HG03575 (cell line): ENCODE measurements around the gene RIPPLY2.
"Not testable (repeated sequence)": the region's sequence is repeated elsewhere in the genome, so short reads cannot be mapped to it uniquely, and the experiment has no call there.

ENCODE experiments used
- ATAC-seq: cut with Tn5 transposase; IDR thresholded peaks from one replicate; pipeline ENCODE4 v1.9.1; 2021; ENCODE audit not compliant: unreplicated experiment, insufficient number of reproducible peaks, low FRiP score; ENCODE audit errors: extremely low read depth

Gene RIPPLY2

GRCh38 chr6:83853178-83854000 is at the start of gene RIPPLY2:
Gene RIPPLY2, plus strand, starts transcription at chr6:83853360. Its CDS starts 57 bp downstream, at chr6:83853417.
- ATAC-seq = no peak

GRCh38 chr6:83803492-83803891 is 49.7 kb upstream of the RIPPLY2 start:
- not testable (repeated sequence) for ATAC-seq

- ATAC-seq = no peak
Observed at GRCh38 chr6:83804886-83805285, 48.3 kb upstream of the RIPPLY2 start.

- ATAC-seq = no peak
Observed at GRCh38 chr6:83808005-83808404, 45.2 kb upstream of the RIPPLY2 start.

GRCh38 chr6:83808926-83809325 is 44.2 kb upstream of the RIPPLY2 start:
- no peak for ATAC-seq

GRCh38 chr6:83812595-83812994 is 40.6 kb upstream of the RIPPLY2 start:
- ATAC-seq = no peak

GRCh38 chr6:83815631-83816272 is 37.4 kb upstream of the RIPPLY2 start:
- no peak for ATAC-seq

GRCh38 chr6:83822629-83823169 is 30.5 kb upstream of the RIPPLY2 start:
- no peak for ATAC-seq

GRCh38 chr6:83824388-83824801 is 28.8 kb upstream of the RIPPLY2 start:
- no peak for ATAC-seq

GRCh38 chr6:83824831-83825230 is 28.3 kb upstream of the RIPPLY2 start:
- no peak for ATAC-seq

- no peak for ATAC-seq
Observed at GRCh38 chr6:83827050-83827449, 26.1 kb upstream of the RIPPLY2 start.

- no peak for ATAC-seq
Observed at GRCh38 chr6:83838727-83839126, 14.4 kb upstream of the RIPPLY2 start.

GRCh38 chr6:83844170-83844569 is 9.0 kb upstream of the RIPPLY2 start:
- ATAC-seq = no peak

- ATAC-seq = no peak
Observed at GRCh38 chr6:83846291-83846690, 6.9 kb upstream of the RIPPLY2 start.

GRCh38 chr6:83847179-83847578 is 6.0 kb upstream of the RIPPLY2 start:
- ATAC-seq = no peak

- no peak for ATAC-seq
Observed at GRCh38 chr6:83849127-83849526, 4.0 kb upstream of the RIPPLY2 start.

- no peak for ATAC-seq
Observed at GRCh38 chr6:83849610-83850009, 3.5 kb upstream of the RIPPLY2 start.

GRCh38 chr6:83852528-83853177 is 507 bp upstream of the RIPPLY2 start:
- no peak for ATAC-seq

GRCh38 chr6:83854001-83854501 is 891 bp downstream of the RIPPLY2 start:
- ATAC-seq = no peak
